Measurements from ENCODE around the gene BPI.

- TF ChIP-seq EZH2 (IDR thresholded peaks at IDR 0.05; ENCODE audit: borderline replicate concordance, low read length) (no peak), CTCF (IDR thresholded peaks at IDR 0.05; ENCODE audit: low read length) (no peak)
Measured at GRCh38 chr20:38270869-38271605, 32.9 kb upstream of the BPI start.
